GM21825 (cell line): ENCODE measurements around the gene NHSL2.

Source experiments
- ATAC-seq: cut with Tn5 transposase; IDR thresholded peaks from one replicate; pipeline ENCODE4 v1.9.1; 2021; ENCODE audit warnings: mild to moderate bottlenecking, moderate library complexity; ENCODE audit not compliant: unreplicated experiment

NHSL2 gene

GRCh38 chrX:71989768-71990426 is 79.3 kb downstream of the NHSL2 start:
- no peak for ATAC-seq

- no peak for ATAC-seq
Observed at GRCh38 chrX:71990518-71990917, 79.9 kb downstream of the NHSL2 start.

- no peak for ATAC-seq
Observed at GRCh38 chrX:71991164-71991563, 80.5 kb downstream of the NHSL2 start.

GRCh38 chrX:71992711-71993110 is 82.1 kb downstream of the NHSL2 start:
- ATAC-seq, result no peak

- no peak for ATAC-seq
Observed at GRCh38 chrX:71993371-71993770, 82.7 kb downstream of the NHSL2 start.

- ATAC-seq, result no peak
Observed at GRCh38 chrX:71994601-71995000, 84.0 kb downstream of the NHSL2 start.

- no peak for ATAC-seq
Observed at GRCh38 chrX:71995122-71995521, 84.5 kb downstream of the NHSL2 start.

- no peak for ATAC-seq
Observed at GRCh38 chrX:71996136-71996535, 85.5 kb downstream of the NHSL2 start.

GRCh38 chrX:71996826-71997225 is 86.2 kb downstream of the NHSL2 start:
- no peak for ATAC-seq

- no peak for ATAC-seq
Observed at GRCh38 chrX:71997320-71997719, 86.7 kb downstream of the NHSL2 start.

GRCh38 chrX:71998836-71999509 is 88.3 kb downstream of the NHSL2 start:
- ATAC-seq, result no peak

GRCh38 chrX:71999535-71999934 is 88.9 kb downstream of the NHSL2 start:
- no peak for ATAC-seq

- ATAC-seq, result no peak
Observed at GRCh38 chrX:72001471-72001870, 90.8 kb downstream of the NHSL2 start.

- no peak for ATAC-seq
Observed at GRCh38 chrX:72001906-72002305, 91.3 kb downstream of the NHSL2 start.

- ATAC-seq, result no peak
Observed at GRCh38 chrX:72002875-72003274, 92.2 kb downstream of the NHSL2 start.

GRCh38 chrX:72003811-72004750 is 93.4 kb downstream of the NHSL2 start:
- no peak for ATAC-seq

GRCh38 chrX:72005046-72005445 is 94.4 kb downstream of the NHSL2 start:
- ATAC-seq, result no peak

- no peak for ATAC-seq
Observed at GRCh38 chrX:72006461-72006860, 95.8 kb downstream of the NHSL2 start.

- no peak for ATAC-seq
Observed at GRCh38 chrX:72009731-72010130, 99.1 kb downstream of the NHSL2 start.

- ATAC-seq, result no peak
Observed at GRCh38 chrX:72011734-72012133, 101.1 kb downstream of the NHSL2 start.

- ATAC-seq, result no peak
Observed at GRCh38 chrX:72015383-72015782, 104.7 kb downstream of the NHSL2 start.
